ENCODE data around the gene CLDN20.

The CLDN20 gene

DNA sequence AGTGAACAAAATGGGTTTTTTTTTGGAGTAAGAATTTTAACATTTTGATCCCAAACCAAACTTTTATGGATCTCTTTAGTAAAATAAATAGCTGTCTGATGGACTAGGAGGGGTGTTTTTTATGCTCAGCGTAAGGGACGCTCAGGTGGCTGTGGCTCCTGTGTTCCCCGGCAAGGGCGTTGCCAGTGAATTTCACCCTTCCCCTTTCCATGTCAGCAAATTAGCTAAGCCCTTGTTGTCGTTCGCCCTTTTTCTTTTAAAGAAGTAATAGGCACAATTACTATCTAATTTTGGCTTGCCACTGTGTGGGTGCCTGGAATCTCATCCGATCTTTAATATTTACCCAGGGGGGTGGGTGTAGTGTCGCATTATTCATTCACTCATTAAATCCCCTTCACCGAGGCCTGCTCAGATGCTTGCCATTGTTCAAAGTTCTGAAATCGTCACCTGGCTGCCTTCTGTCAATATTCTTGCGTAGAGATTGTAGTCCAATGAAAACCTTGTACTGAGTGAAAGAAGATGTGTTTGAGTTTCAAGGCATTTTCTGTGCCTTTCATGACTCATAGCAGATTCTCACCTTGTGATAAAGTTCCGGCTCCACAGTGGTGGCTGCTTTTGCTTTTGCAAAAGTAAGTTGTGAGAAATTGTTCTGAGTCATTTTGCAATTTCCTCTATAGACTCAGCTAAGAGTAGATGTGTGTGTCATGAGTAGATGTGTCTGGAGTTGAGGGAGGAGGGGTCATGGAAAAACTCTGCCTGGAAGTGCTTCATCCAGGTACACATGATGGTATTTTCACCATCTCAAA lies 40.0 kb upstream of the CLDN20 start:
- H3K27ac ChIP-seq (ENCODE audit: low read depth, low read length): no peak overlapping the region
- H2AK5ac ChIP-seq (ENCODE audit: low read length): no peak overlapping the region
- no peak overlapping the region for H4K8ac ChIP-seq (ENCODE audit: low read depth, low read length)
- H3K27me3 ChIP-seq (ENCODE audit: insufficient read depth, low read length): no peaks in the 10 kb centered on the region
- no peak overlapping the region for H4K12ac ChIP-seq (ENCODE audit: low read depth, low read length)
- peak; percentile 59 to 84 for DNase-seq
- H3K4me3 ChIP-seq (ENCODE audit: low read depth, low read length): no peak overlapping the region
- no peak overlapping the region for H3K4ac ChIP-seq (ENCODE audit: low read depth, low read length)
- H2BK5ac ChIP-seq (ENCODE audit: low read depth, low read length, poor library complexity): no peak overlapping the region
- H2AFZ ChIP-seq (ENCODE audit: insufficient read depth, low read length, poor library complexity): no peak overlapping the region
- no peak overlapping the region for H3K9ac ChIP-seq (ENCODE audit: low read length)
- H2BK120ac ChIP-seq (ENCODE audit: insufficient read depth, low read length, poor library complexity): no peak overlapping the region
- no peaks in the 10 kb centered on the region for H3K79me1 ChIP-seq (ENCODE audit: low read length)
- H3K4me2 ChIP-seq (ENCODE audit: low read length): no peak overlapping the region
- no peaks in the 10 kb centered on the region for H3K79me2 ChIP-seq (ENCODE audit: control insufficient read depth, insufficient read depth, low read length, poor library complexity)
- no peak overlapping the region for H3K23ac ChIP-seq (ENCODE audit: low read length)
- no peaks in the 10 kb centered on the region for H3K36me3 ChIP-seq (ENCODE audit: control insufficient read depth in 1 of 2, insufficient read depth in 2 of 2, low read length in 2 of 2)
- no CpG with 5 or more reads among the region's 12 CpGs for WGBS (ENCODE audit: extremely low coverage, insufficient coverage, insufficient read length)
- H3K4me1 ChIP-seq (ENCODE audit: control insufficient read depth in 1 of 2, insufficient read depth in 2 of 2, low read length in 2 of 2): peaks cover 3 to 6% of the 10 kb centered on the region in 2 experiments
- H4K91ac ChIP-seq (ENCODE audit: low read depth, low read length): no peak overlapping the region
- no peak overlapping the region for H2BK12ac ChIP-seq (ENCODE audit: low read length)
- H3K18ac ChIP-seq (ENCODE audit: low read length): no peak overlapping the region
- H3K9me3 ChIP-seq (ENCODE audit: insufficient read depth, low read depth, low read length): peaks cover 2% of the 10 kb centered on the region
- no peak overlapping the region for H3K14ac ChIP-seq (ENCODE audit: low read length)

DNA sequence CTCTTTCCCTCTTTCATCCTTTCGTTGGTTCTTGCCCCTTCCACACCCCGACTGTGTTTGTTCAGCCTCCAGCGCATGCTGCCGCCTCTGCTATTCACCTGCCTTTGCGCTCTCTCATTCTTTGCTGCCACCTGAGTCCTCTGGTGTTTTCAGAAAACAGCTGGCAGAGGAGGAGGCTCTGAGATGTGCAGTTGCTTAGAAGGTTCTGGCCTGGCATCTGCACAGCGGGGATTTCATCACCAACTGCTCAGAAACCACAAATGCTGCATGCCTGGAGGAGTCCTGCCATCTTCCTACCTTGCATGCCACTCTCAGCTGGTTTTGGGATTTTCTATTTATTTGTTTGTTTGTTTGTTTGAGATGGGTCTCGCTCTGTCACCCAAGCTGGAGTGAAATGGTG lies 39.2 kb upstream of the CLDN20 start:
- no peaks in the 10 kb centered on the region for H3K36me3 ChIP-seq (ENCODE audit: control insufficient read depth in 1 of 2, insufficient read depth in 2 of 2, low read length in 2 of 2)
- H3K23ac ChIP-seq (ENCODE audit: low read length): no peak overlapping the region
- no peak overlapping the region for H4K91ac ChIP-seq (ENCODE audit: low read depth, low read length)
- H3K4me3 ChIP-seq (ENCODE audit: low read depth, low read length): no peak overlapping the region
- peak overlapping the region; percentile 24 for H2BK120ac ChIP-seq (ENCODE audit: insufficient read depth, low read length, poor library complexity)
- no peak overlapping the region for H2BK5ac ChIP-seq (ENCODE audit: low read depth, low read length, poor library complexity)
- H4K8ac ChIP-seq (ENCODE audit: low read depth, low read length): no peak overlapping the region
- peak overlapping the region; percentile 1 for H3K9ac ChIP-seq (ENCODE audit: low read length)
- peaks cover 3 to 6% of the 10 kb centered on the region in 2 experiments for H3K4me1 ChIP-seq (ENCODE audit: control insufficient read depth in 1 of 2, insufficient read depth in 2 of 2, low read length in 2 of 2)
- H3K79me2 ChIP-seq (ENCODE audit: control insufficient read depth, insufficient read depth, low read length, poor library complexity): no peaks in the 10 kb centered on the region
- no peak overlapping the region for H2BK12ac ChIP-seq (ENCODE audit: low read length)
- H2AK5ac ChIP-seq (ENCODE audit: low read length): no peak overlapping the region
- no peak overlapping the region for H3K4ac ChIP-seq (ENCODE audit: low read depth, low read length)
- H3K27me3 ChIP-seq (ENCODE audit: insufficient read depth, low read length): no peaks in the 10 kb centered on the region
- no peak overlapping the region for H4K12ac ChIP-seq (ENCODE audit: low read depth, low read length)
- no peak overlapping the region for H3K18ac ChIP-seq (ENCODE audit: low read length)
- no peaks in the 10 kb centered on the region for H3K79me1 ChIP-seq (ENCODE audit: low read length)
- no peak overlapping the region for H3K27ac ChIP-seq (ENCODE audit: low read depth, low read length)
- no peak overlapping the region for H3K14ac ChIP-seq (ENCODE audit: low read length)
- H3K4me2 ChIP-seq (ENCODE audit: low read length): no peak overlapping the region
- H3K9me3 ChIP-seq (ENCODE audit: insufficient read depth, low read depth, low read length): peaks cover 2% of the 10 kb centered on the region
- no peak for DNase-seq
- H2AFZ ChIP-seq (ENCODE audit: insufficient read depth, low read length, poor library complexity): no peak overlapping the region
- WGBS (ENCODE audit: extremely low coverage, insufficient coverage, insufficient read length): no CpG with 5 or more reads among the region's 7 CpGs

DNA sequence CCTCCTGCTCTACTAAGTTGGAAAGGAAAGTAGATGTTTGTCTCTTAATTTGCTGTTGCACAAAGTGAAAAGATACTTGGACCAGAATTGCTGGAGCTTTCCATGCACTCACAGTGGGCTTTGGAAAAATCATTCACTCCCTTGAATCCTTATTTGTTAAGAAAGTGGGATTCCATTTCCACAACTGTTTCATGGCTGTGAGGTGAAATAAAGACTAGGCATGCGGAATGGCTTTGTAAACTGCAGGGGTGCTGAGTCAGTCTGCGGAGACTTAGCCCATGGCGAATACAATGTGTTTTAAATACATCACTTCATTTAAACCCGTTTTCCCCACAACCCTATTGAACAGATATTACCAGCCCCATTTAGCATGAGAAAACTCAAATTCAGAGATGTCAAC lies 36.8 kb upstream of the CLDN20 start:
- Histone ChIP-seq H3K9ac (ENCODE audit: low read length) (no peak overlapping the region), H4K12ac (ENCODE audit: low read depth, low read length) (no peak overlapping the region), H4K8ac (ENCODE audit: low read depth, low read length) (no peak overlapping the region), H3K36me3 (ENCODE audit: control insufficient read depth in 1 of 2, insufficient read depth in 2 of 2, low read length in 2 of 2) (no peaks in the 10 kb centered on the region), H3K23ac (ENCODE audit: low read length) (no peak overlapping the region), H3K4ac (ENCODE audit: low read depth, low read length) (no peak overlapping the region), H3K18ac (ENCODE audit: low read length) (no peak overlapping the region), H3K79me1 (ENCODE audit: low read length) (no peaks in the 10 kb centered on the region), H3K27me3 (ENCODE audit: insufficient read depth, low read length) (no peaks in the 10 kb centered on the region), H2BK12ac (ENCODE audit: low read length) (no peak overlapping the region), H3K79me2 (ENCODE audit: control insufficient read depth, insufficient read depth, low read length, poor library complexity) (no peaks in the 10 kb centered on the region), H2BK120ac (ENCODE audit: insufficient read depth, low read length, poor library complexity) (no peak overlapping the region), H3K9me3 (ENCODE audit: insufficient read depth, low read depth, low read length) (peaks cover 2% of the 10 kb centered on the region), H2AFZ (ENCODE audit: insufficient read depth, low read length, poor library complexity) (no peak overlapping the region), H3K4me3 (ENCODE audit: low read depth, low read length) (no peak overlapping the region), H2BK5ac (ENCODE audit: low read depth, low read length, poor library complexity) (no peak overlapping the region), H3K4me1 (ENCODE audit: control insufficient read depth in 1 of 2, insufficient read depth in 2 of 2, low read length in 2 of 2) (peaks cover 3 to 6% of the 10 kb centered on the region in 2 experiments), H3K27ac (ENCODE audit: low read depth, low read length) (no peak overlapping the region), H3K4me2 (ENCODE audit: low read length) (no peak overlapping the region), H3K14ac (ENCODE audit: low read length) (no peak overlapping the region), H4K91ac (ENCODE audit: low read depth, low read length) (no peak overlapping the region), H2AK5ac (ENCODE audit: low read length) (no peak overlapping the region)
- DNase-seq: no peak
- WGBS (ENCODE audit: extremely low coverage, insufficient coverage, insufficient read length): no CpG with 5 or more reads among the region's 4 CpGs

DNA sequence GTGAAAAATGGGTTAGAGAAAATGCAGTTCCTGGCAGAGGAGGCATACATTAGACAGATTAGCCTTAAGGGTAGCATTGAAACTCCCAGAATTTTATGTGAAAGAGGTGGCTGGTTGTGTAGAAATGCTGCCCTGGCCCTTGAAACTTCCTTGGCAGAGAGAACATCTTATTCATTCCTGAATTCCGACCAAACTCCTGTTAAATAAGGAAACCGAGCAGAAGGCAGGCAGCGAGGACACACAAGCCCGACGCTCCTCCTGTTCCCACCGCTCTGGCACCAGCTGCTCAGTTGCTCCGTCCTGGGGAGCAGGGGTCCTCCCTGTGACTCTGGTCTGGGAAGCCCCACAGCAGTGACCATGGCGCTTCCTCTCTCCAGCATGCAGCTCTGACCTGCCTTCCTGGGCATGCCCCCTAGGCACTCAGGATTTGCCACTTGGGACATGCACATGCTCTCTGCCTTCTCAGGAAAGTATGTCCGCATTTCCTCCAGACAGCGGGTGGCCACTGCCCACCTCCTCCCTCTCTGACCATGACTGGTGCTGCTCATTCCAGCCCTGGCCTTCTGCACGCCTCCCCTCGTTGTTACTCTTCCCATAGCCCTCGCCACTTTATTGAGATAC lies 35.2 kb upstream of the CLDN20 start:
- no peaks in the 10 kb centered on the region for H3K36me3 ChIP-seq (ENCODE audit: control insufficient read depth in 1 of 2, insufficient read depth in 2 of 2, low read length in 2 of 2)
- no peak overlapping the region for H3K14ac ChIP-seq (ENCODE audit: low read length)
- no peak for DNase-seq
- WGBS (ENCODE audit: extremely low coverage, insufficient coverage, insufficient read length): no CpG with 5 or more reads among the region's 13 CpGs
- H3K4ac ChIP-seq (ENCODE audit: low read depth, low read length): no peak overlapping the region
- H3K9me3 ChIP-seq (ENCODE audit: insufficient read depth, low read depth, low read length): peaks cover 2% of the 10 kb centered on the region
- peaks cover 3 to 6% of the 10 kb centered on the region in 2 experiments for H3K4me1 ChIP-seq (ENCODE audit: control insufficient read depth in 1 of 2, insufficient read depth in 2 of 2, low read length in 2 of 2)
- no peaks in the 10 kb centered on the region for H3K27me3 ChIP-seq (ENCODE audit: insufficient read depth, low read length)
- no peak overlapping the region for H3K4me2 ChIP-seq (ENCODE audit: low read length)
- no peak overlapping the region for H2BK12ac ChIP-seq (ENCODE audit: low read length)
- no peaks in the 10 kb centered on the region for H3K79me1 ChIP-seq (ENCODE audit: low read length)
- H3K79me2 ChIP-seq (ENCODE audit: control insufficient read depth, insufficient read depth, low read length, poor library complexity): no peaks in the 10 kb centered on the region
- no peak overlapping the region for H3K23ac ChIP-seq (ENCODE audit: low read length)
- H3K4me3 ChIP-seq (ENCODE audit: low read depth, low read length): no peak overlapping the region
- H2BK5ac ChIP-seq (ENCODE audit: low read depth, low read length, poor library complexity): no peak overlapping the region
- H2AFZ ChIP-seq (ENCODE audit: insufficient read depth, low read length, poor library complexity): no peak overlapping the region
- H4K8ac ChIP-seq (ENCODE audit: low read depth, low read length): no peak overlapping the region
- H3K27ac ChIP-seq (ENCODE audit: low read depth, low read length): no peak overlapping the region
- no peak overlapping the region for H4K12ac ChIP-seq (ENCODE audit: low read depth, low read length)
- no peak overlapping the region for H2BK120ac ChIP-seq (ENCODE audit: insufficient read depth, low read length, poor library complexity)
- H3K9ac ChIP-seq (ENCODE audit: low read length): no peak overlapping the region
- H2AK5ac ChIP-seq (ENCODE audit: low read length): no peak overlapping the region
- H4K91ac ChIP-seq (ENCODE audit: low read depth, low read length): no peak overlapping the region
- H3K18ac ChIP-seq (ENCODE audit: low read length): no peak overlapping the region

Data from trophoblast cell (in vitro differentiated cells and primary cell).